Astrocyte (in vitro differentiated cells and primary cell): Measurements from ENCODE around the gene MED27. TPM values are rescaled to one million over a fixed set of nuclear protein-coding genes. Genes with fewer than 3 reads are reported as not detected.

Experiments used
- DNase-seq: peaks from one replicate; pipeline ENCODE4 v3.0.0-alpha.2; 2010; ENCODE audit warnings: low read depth
- FAIRE-seq: peaks from 2 replicates; lab custom pipeline; 2011; peaks lifted over from hg19 to GRCh38; lab: Jason Lieb, UNC
- H2AFZ ChIP-seq: 2 replicates; pipeline ENCODE4 v1.6.0; 2012; ENCODE audit warnings: low read depth, low read length, inconsistent platforms
- H3K27ac ChIP-seq: 2 replicates; pipeline ENCODE4 v1.5.1; 2011; ENCODE audit warnings: low read depth, low read length, inconsistent platforms
- H3K27me3 ChIP-seq: 2 replicates; pipeline ENCODE4 v1.6.0; 2011; ENCODE audit warnings: low read length, inconsistent platforms; ENCODE audit not compliant: insufficient read depth
- H3K36me3 ChIP-seq: 2 replicates; pipeline ENCODE4 v1.5.1; 2011; ENCODE audit warnings: low read length, inconsistent platforms; ENCODE audit not compliant: insufficient read depth
- H3K4me1 ChIP-seq: 2 replicates; pipeline ENCODE4 v1.5.1; 2011; ENCODE audit warnings: low read length, inconsistent platforms; ENCODE audit not compliant: insufficient read depth
- H3K4me2 ChIP-seq: 2 replicates; pipeline ENCODE4 v1.6.0; 2012; ENCODE audit warnings: low read length, inconsistent platforms
- H3K4me3 ChIP-seq: 2 replicates; pipeline ENCODE4 v1.5.1; 2011; ENCODE audit warnings: low read depth, mild to moderate bottlenecking, low read length, inconsistent platforms; ENCODE audit not compliant: insufficient read depth
- H3K79me2 ChIP-seq: 2 replicates; pipeline ENCODE4 v1.6.0; 2012; ENCODE audit warnings: mild to moderate bottlenecking, low read length, inconsistent platforms; ENCODE audit not compliant: insufficient read depth
- H3K9ac ChIP-seq: 2 replicates; pipeline ENCODE4 v1.6.0; 2012; ENCODE audit warnings: mild to moderate bottlenecking, low read length, inconsistent platforms
- H3K9me3 ChIP-seq: 2 replicates; pipeline ENCODE4 v1.5.1; 2012; ENCODE audit warnings: low read depth, mild to moderate bottlenecking, low read length, inconsistent platforms; ENCODE audit not compliant: insufficient read depth
- H4K20me1 ChIP-seq: 2 replicates; pipeline ENCODE4 v1.6.0; 2012; ENCODE audit warnings: low read length, inconsistent platforms; ENCODE audit not compliant: insufficient read depth
- H3K27ac Mint-ChIP-seq: one replicate; pipeline ENCODE4 v1.8.0; 2021; ENCODE audit warnings: mild to moderate bottlenecking, mixed read lengths; ENCODE audit not compliant: unreplicated experiment
- H3K27me3 Mint-ChIP-seq: one replicate; pipeline ENCODE4 v1.8.0; 2021; ENCODE audit warnings: low read depth, mixed read lengths; ENCODE audit not compliant: unreplicated experiment
- H3K36me3 Mint-ChIP-seq: one replicate; pipeline ENCODE4 v1.8.0; 2021; ENCODE audit warnings: low read depth, mixed read lengths; ENCODE audit not compliant: unreplicated experiment
- H3K4me1 Mint-ChIP-seq: one replicate; pipeline ENCODE4 v1.8.0; 2021; ENCODE audit warnings: low read depth, mixed read lengths; ENCODE audit not compliant: unreplicated experiment
- H3K4me3 Mint-ChIP-seq: one replicate; pipeline ENCODE4 v1.8.0; 2021; ENCODE audit warnings: mild to moderate bottlenecking, moderate library complexity, mixed read lengths; ENCODE audit not compliant: unreplicated experiment
- H3K9me3 Mint-ChIP-seq: one replicate; pipeline ENCODE4 v1.8.0; 2021; ENCODE audit warnings: mild to moderate bottlenecking, mixed read lengths; ENCODE audit not compliant: unreplicated experiment
- CTCF ChIP-seq: IDR thresholded peaks from 2 replicates; pipeline ENCODE4 v1.5.1; 2011; ENCODE audit warnings: low read depth, mild to moderate bottlenecking, inconsistent platforms, low read length, moderate library complexity; ENCODE audit not compliant: insufficient read depth
- EZH2 ChIP-seq: IDR thresholded peaks from 2 replicates; pipeline ENCODE4 v1.6.1; 2012; ENCODE audit warnings: mild to moderate bottlenecking, low read length, inconsistent platforms; ENCODE audit not compliant: insufficient read depth
- total RNA-seq: library from RNA; stranded (reverse); gene quantifications from 2 replicates; pipeline ENCODE4 v1.2.1, GENCODE V29; 2021

The MED27 gene
- total RNA-seq, 1 donor from 2014 or later, result 26.9 TPM

- Mint-ChIP-seq H3K4me1 (peaks cover 10% of the 10 kb centered on the region), H3K4me3 (no peak overlapping the region)
Observed at GRCh38 chr9:132082188-132082587, 2.5 kb upstream of the MED27 start.

GRCh38 chr9:132078699-132079356 lies 839 bp downstream of the MED27 start:
- Histone ChIP-seq H4K20me1 (peaks cover 32% of the 10 kb centered on the region), H3K79me2 (peaks cover 53% of the 10 kb centered on the region), H3K4me2 (peak overlapping the region; percentile 100), H3K9ac (peak overlapping the region; percentile 92), H3K36me3 (peaks cover 10% of the 10 kb centered on the region), H3K27me3 (no peaks in the 10 kb centered on the region), H2AFZ (peak overlapping the region; percentile 78), H3K27ac (peak overlapping the region; percentile 85), H3K9me3 (no peaks in the 10 kb centered on the region), H3K4me3 (peak overlapping the region; percentile 84), H3K4me1 (peaks cover 33% of the 10 kb centered on the region)
- Mint-ChIP-seq H3K9me3 (no peaks in the 10 kb centered on the region), H3K4me3 (peak overlapping the region; percentile 96), H3K36me3 (peaks cover 2% of the 10 kb centered on the region), H3K27ac (peak overlapping the region; percentile 55), H3K4me1 (peaks cover 13% of the 10 kb centered on the region), H3K27me3 (no peaks in the 10 kb centered on the region)
- no peak for FAIRE-seq
- DNase-seq, result no peak
- TF ChIP-seq CTCF (no peak), EZH2 (no peak)

More at GRCh38 chr9:132082188-132082587, 2.5 kb upstream of the MED27 start:
- Histone ChIP-seq H4K20me1 (peaks cover 16% of the 10 kb centered on the region), H3K79me2 (peaks cover 24% of the 10 kb centered on the region), H3K4me3 (no peak overlapping the region), H3K27me3 (peaks cover 10% of the 10 kb centered on the region), H3K36me3 (no peaks in the 10 kb centered on the region), H3K4me2 (no peak overlapping the region), H3K4me1 (peaks cover 11% of the 10 kb centered on the region), H3K27ac (no peak overlapping the region), H2AFZ (no peak overlapping the region), H3K9ac (no peak overlapping the region), H3K9me3 (no peaks in the 10 kb centered on the region)
- no peak for DNase-seq
- no peaks in the 10 kb centered on the region for H3K27me3 Mint-ChIP-seq
- TF ChIP-seq EZH2 (no peak), CTCF (no peak)
- no peaks in the 10 kb centered on the region for H3K36me3 Mint-ChIP-seq
- no peak for FAIRE-seq
- no peak overlapping the region for H3K27ac Mint-ChIP-seq
- H3K9me3 Mint-ChIP-seq, result no peaks in the 10 kb centered on the region
